MCF 10A (cell line): ENCODE data around the gene SLC9A5. TPM values are rescaled to one million over a fixed set of nuclear protein-coding genes. Genes with fewer than 3 reads are reported as not detected.

ENCODE experiments used
- BruUV-seq: library from RNA; stranded (reverse); fragments of 400-500 nt; replicated peaks from 2 replicates; lab custom pipeline; 2021; lab: Mats Ljungman, UMichigan
- CTCF ChIA-PET: fragments of 300-600 bp; sonication (Branson Sonifier 250); formaldehyde crosslinking; extraction: SDS; loops from one replicate; lab custom pipeline; 2021; ENCODE audit warnings: antibody characterized with exemption, inconsistent platforms; lab: Yijun Ruan, JAX
- POLR2A ChIA-PET: fragments of 300-600, 350-650 bp; sonication (Branson Sonifier 250); formaldehyde crosslinking; extraction: SDS; loops from one replicate; lab custom pipeline; 2020; ENCODE audit warnings: antibody characterized with exemption, inconsistent platforms; lab: Yijun Ruan, JAX
- DNase-seq: peaks from one replicate; pipeline ENCODE4 v3.0.0-alpha.2; 2018; ENCODE audit not compliant: unreplicated experiment
- H3K27ac Mint-ChIP-seq: one replicate; pipeline ENCODE4 v1.8.0; 2022; ENCODE audit warnings: mild to moderate bottlenecking, low read depth, mixed read lengths; ENCODE audit not compliant: unreplicated experiment
- H3K27me3 Mint-ChIP-seq: one replicate; pipeline ENCODE4 v1.8.0; 2022; ENCODE audit warnings: mixed read lengths; ENCODE audit not compliant: insufficient read depth, unreplicated experiment
- H3K36me3 Mint-ChIP-seq: one replicate; pipeline ENCODE4 v1.8.0; 2022; ENCODE audit warnings: mild to moderate bottlenecking, moderate library complexity, mixed read lengths; ENCODE audit not compliant: insufficient read depth, unreplicated experiment
- H3K4me1 Mint-ChIP-seq: one replicate; pipeline ENCODE4 v1.8.0; 2022; ENCODE audit warnings: mixed read lengths; ENCODE audit not compliant: insufficient read depth, unreplicated experiment
- H3K4me3 Mint-ChIP-seq: one replicate; pipeline ENCODE4 v1.8.0; 2022; ENCODE audit warnings: mild to moderate bottlenecking, moderate library complexity, mixed read lengths; ENCODE audit not compliant: unreplicated experiment
- H3K9me3 Mint-ChIP-seq: one replicate; pipeline ENCODE4 v1.8.0; 2022; ENCODE audit warnings: mixed read lengths; ENCODE audit not compliant: unreplicated experiment
- CTCF ChIP-seq: fragments of 200-600 bp; IDR thresholded peaks from one replicate; pipeline ENCODE4 v1.8.0; 2022; ENCODE audit warnings: antibody characterized with exemption, mild to moderate bottlenecking; ENCODE audit not compliant: unreplicated experiment
- intact Hi-C: fragments of 100-400 bp; cut with micrococcal nuclease; formaldehyde crosslinking; loops from 2 replicates; pipeline ENCODE4 v1.14.1; 2022
- total RNA-seq: library from RNA; stranded (reverse); gene quantifications from 2 replicates; pipeline ENCODE4 v1.2.3, GENCODE V29; 2022

SLC9A5 gene
- total RNA-seq, 1 experiment from 2014 or later = 0.40 TPM

GRCh38 chr16:67237396-67238277, 11.1 kb upstream of the SLC9A5 start:
- H3K36me3 Mint-ChIP-seq = peaks cover 39% of the 10 kb centered on the region
- H3K4me3 Mint-ChIP-seq = no peak overlapping the region
- POLR2A ChIA-PET = interaction anchor here (1.2 to 4.2 kb wide), 2 partner anchors 10 kb away, joined by 3 to 22 read pairs; partner anchors contain the start of genes FHOD1 and TMEM208
- no peak for TF ChIP-seq CTCF
- no peak overlapping the region for H3K27ac Mint-ChIP-seq
- peaks cover 16% of the 10 kb centered on the region for H3K4me1 Mint-ChIP-seq
- CTCF ChIA-PET = interaction anchor here (0.6 to 1.4 kb wide), 4 partner anchors 9 to 38 kb away, joined by 3 to 6 read pairs (median 4); partner anchors contain the start of gene TMEM208
- no peak for DNase-seq
- H3K9me3 Mint-ChIP-seq = no peaks in the 10 kb centered on the region
- H3K27me3 Mint-ChIP-seq = no peaks in the 10 kb centered on the region
- intact Hi-C loops = no loop called here
- BruUV-seq = no TSS peak

- H3K27ac Mint-ChIP-seq = no peak overlapping the region
- POLR2A ChIA-PET = interaction anchor here (1.2 to 4.2 kb wide), 2 partner anchors 9 to 11 kb away, joined by 3 to 22 read pairs; partner anchors contain the start of genes FHOD1 and TMEM208
- BruUV-seq = no TSS peak
- peaks cover 18% of the 10 kb centered on the region for H3K4me1 Mint-ChIP-seq
- TF ChIP-seq CTCF = no peak
- CTCF ChIA-PET = interaction anchor here (0.6 to 1.2 kb wide), 3 partner anchors 8 to 38 kb away, joined by 3 to 6 read pairs (median 5); no protein-coding TSS in a partner anchor
- H3K27me3 Mint-ChIP-seq = no peaks in the 10 kb centered on the region
- peaks cover 35% of the 10 kb centered on the region for H3K36me3 Mint-ChIP-seq
- H3K9me3 Mint-ChIP-seq = no peaks in the 10 kb centered on the region
- no peak overlapping the region for H3K4me3 Mint-ChIP-seq
- no peak for DNase-seq
- intact Hi-C loops = no loop called here
Measured at GRCh38 chr16:67238278-67238575, 10.6 kb upstream of the SLC9A5 start.

GRCh38 chr16:67238806-67239470, 9.8 kb upstream of the SLC9A5 start:
- no peaks in the 10 kb centered on the region for H3K9me3 Mint-ChIP-seq
- ChIA-PET POLR2A (interaction anchor here (0.7 to 4.2 kb wide), 5 partner anchors 8 to 40 kb away, joined by 3 to 22 read pairs (median 5); partner anchors contain the start of genes ELMO3, FHOD1 and TMEM208), CTCF (interaction anchor here (0.6 to 1.5 kb wide), 4 partner anchors 11 to 138 kb away, joined by 3 to 6 read pairs (median 3); no protein-coding TSS in a partner anchor)
- no peaks in the 10 kb centered on the region for H3K27me3 Mint-ChIP-seq
- no TSS peak for BruUV-seq
- intact Hi-C loops = no loop called here
- no peak for DNase-seq
- H3K4me3 Mint-ChIP-seq = no peak overlapping the region
- peaks cover 23% of the 10 kb centered on the region for H3K4me1 Mint-ChIP-seq
- no peak overlapping the region for H3K27ac Mint-ChIP-seq
- TF ChIP-seq CTCF = no peak
- peaks cover 32% of the 10 kb centered on the region for H3K36me3 Mint-ChIP-seq

- Mint-ChIP-seq H3K4me3 (no peak overlapping the region), H3K36me3 (peaks cover 17% of the 10 kb centered on the region), H3K9me3 (no peaks in the 10 kb centered on the region), H3K4me1 (peaks cover 38% of the 10 kb centered on the region), H3K27ac (peak overlapping the region; percentile 84), H3K27me3 (no peaks in the 10 kb centered on the region)
- intact Hi-C loops = no loop called here
- ChIA-PET POLR2A (interaction anchor here (1.1 to 1.3 kb wide), 2 partner anchors 8 to 32 kb away, joined by 5 to 6 read pairs; no protein-coding TSS in a partner anchor), CTCF (interaction anchor here (1.0 kb wide), 1 partner anchor 65 kb away, joined by 4 read pairs; no protein-coding TSS in a partner anchor)
- DNase-seq = peak; percentile 26
- no peak for TF ChIP-seq CTCF
- BruUV-seq = no TSS peak
Measured at GRCh38 chr16:67240506-67240905, 8.3 kb upstream of the SLC9A5 start.
